ENCODE measurements around the gene FES. TPM values are rescaled to one million over a fixed set of nuclear protein-coding genes. Genes with fewer than 3 reads are reported as not detected.

Gene FES
- total RNA-seq, 1 donor from 2014 or later = 91.5 TPM

Other genes starting within 250 kb of the FES start
- 3.2 and 4.1 TPM in 2 replicates for gene BLM, start 167.2 kb upstream of the FES start, total RNA-seq
- gene FURIN, start 15.9 kb upstream of the FES start, total RNA-seq = 137 and 177 TPM in 2 replicates
- gene MAN2A2, start 18.8 kb downstream of the FES start, total RNA-seq = 42.3 and 54.5 TPM in 2 replicates
- 15.7 and 26.7 TPM in 2 replicates for gene HDDC3, start 48.0 kb downstream of the FES start, total RNA-seq
- 80.6 and 95.3 TPM in 2 replicates for gene UNC45A, start 50.8 kb downstream of the FES start, total RNA-seq
- 10.0 and 10.7 TPM in 2 replicates for gene RCCD1, start 70.4 kb downstream of the FES start, total RNA-seq
- gene PRC1, start 110.0 kb downstream of the FES start, total RNA-seq = 27.9 and 61.4 TPM in 2 replicates
- 7.0 and 9.3 TPM in 2 replicates for gene VPS33B, start 138.1 kb downstream of the FES start, total RNA-seq
- 9.9 and 28.6 TPM in 2 replicates for gene SV2B, start 215.8 kb downstream of the FES start, total RNA-seq